ENCODE results near the gene CD84. TPM values are rescaled to one million over a fixed set of nuclear protein-coding genes. Genes with fewer than 3 reads are reported as not detected.
"Not testable (repeated sequence)": the region's sequence is repeated elsewhere in the genome, so short reads cannot be mapped to it uniquely, and the experiment has no call there.

Gene CD84
- polyA plus RNA-seq, 10 donors: 0.71 to 3.8 (median 1.8) TPM

GRCh38 chr1:160517519-160517918 is 61.8 kb downstream of the CD84 start:
- not testable (repeated sequence) for DNase-seq

GRCh38 chr1:160515908-160516307 is 63.4 kb downstream of the CD84 start:
- DNase-seq: not testable (repeated sequence)

- no peak for DNase-seq
Observed at GRCh38 chr1:160504651-160505050, 74.6 kb downstream of the CD84 start.

GRCh38 chr1:160503087-160503486 is 76.2 kb downstream of the CD84 start:
- no peak for DNase-seq

GRCh38 chr1:160500321-160500990 is 78.8 kb downstream of the CD84 start:
- DNase-seq: no peak

- DNase-seq: peak in 2 of 3 donors; percentile 3 to 21
Observed at GRCh38 chr1:160499631-160500030, 79.7 kb downstream of the CD84 start.

GRCh38 chr1:160498301-160499065 is 80.8 kb downstream of the CD84 start:
- DNase-seq: not testable (repeated sequence)

GRCh38 chr1:160496334-160496733 is 83.0 kb downstream of the CD84 start:
- no peak for DNase-seq

GRCh38 chr1:160494620-160495019 is 84.7 kb downstream of the CD84 start:
- DNase-seq: no peak

- DNase-seq: no peak
Observed at GRCh38 chr1:160492617-160493016, 86.7 kb downstream of the CD84 start.

GRCh38 chr1:160491981-160492380 is 87.3 kb downstream of the CD84 start:
- DNase-seq: no peak

Other genes with a start within 250 kb of the CD84 start
- 100 to 1,000 TPM; 109 to 178 (median 136) TPM for gene COPA, start 236.2 kb downstream of the CD84 start, polyA plus RNA-seq (ENCODE audit: insufficient read length in 10 of 10)
- 100 to 1,000 TPM in 4 of 10 donors, 10 to 100 TPM in 6; 80.1 to 117 (median 99.3) TPM for gene NCSTN, start 236.1 kb downstream of the CD84 start, polyA plus RNA-seq (ENCODE audit: insufficient read length in 10 of 10)
- under 1 TPM; 0.23 to 0.68 (median 0.38) TPM for gene NHLH1, start 212.4 kb downstream of the CD84 start, polyA plus RNA-seq (ENCODE audit: insufficient read length in 10 of 10)
- 10 to 100 TPM in 3 of 10 donors, 1 to 10 TPM in 7; 7.5 to 18.7 (median 9.6) TPM for gene VANGL2, start 178.9 kb downstream of the CD84 start, polyA plus RNA-seq (ENCODE audit: insufficient read length in 10 of 10)
- 1 to 10 TPM in 1 of 10 donors, under 1 TPM in 8, not detected in 1; 0.09 to 3.0 (median 0.15) TPM for gene SLAMF6, start 56.2 kb downstream of the CD84 start, polyA plus RNA-seq (ENCODE audit: insufficient read length in 10 of 10)
- 1 to 10 TPM in 1 of 10 donors, under 1 TPM in 3, not detected in 6; 0.08 to 2.5 (median 0.12) TPM for gene SLAMF1, start 67.5 kb upstream of the CD84 start, polyA plus RNA-seq (ENCODE audit: insufficient read length in 10 of 10)
- gene CD48, start 132.3 kb upstream of the CD84 start, polyA plus RNA-seq (ENCODE audit: insufficient read length in 10 of 10): 10 to 100 TPM in 1 of 10 donors, 1 to 10 TPM in 7, under 1 TPM in 2; 0.97 to 20.2 (median 1.8) TPM
- under 1 TPM; 0.09 to 0.84 (median 0.38) TPM for gene SLAMF7, start 159.8 kb upstream of the CD84 start, polyA plus RNA-seq (ENCODE audit: insufficient read length in 10 of 10)
- gene LY9, start 216.7 kb upstream of the CD84 start, polyA plus RNA-seq (ENCODE audit: insufficient read length in 10 of 10): 1 to 10 TPM in 1 of 10 donors, under 1 TPM in 9; 0.04 to 5.1 (median 0.24) TPM